ENCODE data around the gene YEATS2.
"Not testable (repeated sequence)": the region's sequence is repeated elsewhere in the genome, so short reads cannot be mapped to it uniquely, and the experiment has no call there.

YEATS2 gene

DNA sequence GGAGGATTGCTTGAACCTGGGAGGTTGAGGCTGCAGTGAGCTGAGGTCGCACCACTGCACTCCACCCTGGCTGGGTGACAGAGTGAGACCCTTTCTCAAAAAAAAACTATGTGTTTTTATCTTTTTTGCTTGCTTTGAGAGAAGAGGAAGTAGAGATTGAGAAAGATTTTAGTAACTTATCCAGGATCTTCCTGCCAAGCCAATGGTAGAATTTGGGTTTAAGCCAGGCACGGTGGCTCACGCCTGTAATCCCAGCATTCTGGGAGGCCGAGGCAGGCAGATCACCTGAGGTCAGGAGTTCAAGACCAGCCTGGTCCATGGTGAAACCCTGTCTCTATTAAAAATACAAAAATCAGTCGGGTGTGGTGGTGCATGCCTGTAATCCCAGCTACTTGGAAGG, 78.9 kb downstream of the YEATS2 start:
- DNase-seq (ENCODE audit: low read depth) = not testable (repeated sequence)

DNA sequence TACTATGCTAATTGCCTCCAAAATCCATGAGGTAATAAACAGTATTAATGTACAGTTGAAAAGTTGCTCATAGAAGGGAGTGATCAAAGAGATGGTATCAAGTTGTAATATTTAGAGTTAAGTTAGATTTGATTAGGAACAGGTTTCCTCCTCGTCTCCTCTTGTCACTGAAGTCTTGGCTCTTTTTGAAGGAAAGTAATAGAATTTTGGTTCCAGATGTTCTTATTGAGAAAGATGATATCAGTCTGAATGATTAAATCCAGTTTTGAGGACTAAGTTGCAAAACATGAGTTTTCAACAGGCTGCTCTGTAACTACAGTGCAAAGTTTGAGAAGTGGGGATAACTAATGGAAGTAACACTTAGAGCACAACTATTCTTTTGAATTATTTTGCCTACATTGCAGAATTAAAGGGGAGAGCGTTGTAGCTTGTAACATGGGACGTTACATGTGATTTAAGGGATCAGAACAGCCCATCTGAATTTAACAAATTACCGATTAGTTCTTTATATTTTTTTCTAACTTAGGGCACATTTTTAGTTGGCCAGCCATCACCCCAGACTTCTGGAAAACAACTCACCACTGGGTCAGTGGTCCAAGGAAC, 79.5 kb downstream of the YEATS2 start:
- DNase-seq (ENCODE audit: low read depth) = no peak

DNA sequence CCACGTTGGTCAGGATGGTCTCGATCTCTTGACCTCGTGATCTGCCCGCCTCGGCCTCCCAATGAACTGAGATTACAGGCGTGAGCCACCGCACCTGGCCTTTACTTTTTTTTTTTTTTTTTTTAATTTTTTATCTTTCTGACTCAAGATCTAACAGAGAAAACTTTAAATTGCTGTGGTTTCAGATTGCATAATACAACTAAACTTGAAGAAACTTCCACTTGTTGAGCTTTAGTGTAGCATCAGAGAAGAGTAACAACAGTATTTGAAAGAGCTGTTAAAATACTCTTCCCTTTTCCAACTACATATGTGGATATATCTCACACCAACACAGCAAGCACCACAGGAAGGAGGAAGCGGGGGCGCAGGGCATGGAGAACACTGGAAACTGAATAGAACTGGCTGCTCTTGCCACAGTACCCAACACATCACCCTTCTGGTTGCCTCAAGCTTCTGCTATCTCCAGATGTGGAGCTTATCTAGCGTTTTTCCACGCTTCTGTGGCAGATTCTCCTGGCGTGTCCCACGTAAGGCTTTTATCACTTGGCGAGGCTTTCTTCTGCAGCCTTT, 82.4 kb downstream of the YEATS2 start:
- no peak for DNase-seq (ENCODE audit: low read depth)

DNA sequence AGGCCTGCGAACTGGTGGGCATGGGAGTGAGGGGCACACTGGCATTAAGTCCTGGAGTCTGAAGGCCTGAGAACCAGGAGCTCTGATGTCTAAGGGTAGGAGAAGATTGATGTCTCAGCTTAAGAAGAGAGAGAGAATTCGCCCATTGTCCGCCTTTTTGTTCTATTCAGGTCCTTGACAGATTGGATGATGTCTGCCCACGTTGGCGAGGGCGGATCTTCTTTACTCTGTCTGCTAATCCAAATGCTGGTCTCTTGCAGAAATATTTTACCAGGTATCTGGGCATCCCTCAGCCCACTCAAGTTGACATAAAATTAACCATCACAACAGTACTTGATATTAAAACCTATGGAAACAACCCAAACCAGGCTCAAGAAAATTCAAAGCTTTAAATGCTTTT, 83.6 kb downstream of the YEATS2 start:
- no peak for DNase-seq (ENCODE audit: low read depth)

DNA sequence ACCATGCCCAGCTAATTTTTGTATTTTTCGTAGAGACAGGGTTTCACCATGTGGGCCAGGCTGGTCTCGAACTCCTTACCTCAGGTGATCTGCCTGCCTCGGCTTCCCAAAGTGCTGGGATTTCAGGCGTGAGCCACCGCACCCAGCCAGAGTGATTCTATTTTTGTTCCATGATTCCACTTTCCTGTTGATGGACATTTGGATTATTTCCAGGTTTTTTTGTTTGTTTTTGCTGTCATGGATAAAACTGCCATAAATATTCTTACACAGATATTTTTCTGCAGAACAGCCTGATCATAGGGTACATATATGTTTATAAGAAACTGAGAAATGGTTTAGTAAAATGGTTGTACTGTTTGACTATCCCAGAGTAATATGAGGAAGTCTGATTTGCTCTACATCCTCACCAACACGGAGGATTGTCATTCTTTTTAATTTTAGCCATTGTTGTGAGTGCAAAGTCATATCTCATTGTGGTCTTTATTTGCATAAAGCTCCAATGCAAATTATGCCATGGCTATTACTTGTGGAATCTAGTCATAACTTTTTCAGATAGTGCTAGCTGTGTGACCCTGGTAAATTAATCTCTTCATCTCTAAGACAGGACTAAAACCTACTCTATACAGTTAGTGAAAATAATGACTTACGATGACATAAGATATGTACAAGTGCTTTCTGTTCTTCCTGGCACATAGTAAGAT, 85.1 kb downstream of the YEATS2 start:
- no peak for DNase-seq (ENCODE audit: low read depth)

DNA sequence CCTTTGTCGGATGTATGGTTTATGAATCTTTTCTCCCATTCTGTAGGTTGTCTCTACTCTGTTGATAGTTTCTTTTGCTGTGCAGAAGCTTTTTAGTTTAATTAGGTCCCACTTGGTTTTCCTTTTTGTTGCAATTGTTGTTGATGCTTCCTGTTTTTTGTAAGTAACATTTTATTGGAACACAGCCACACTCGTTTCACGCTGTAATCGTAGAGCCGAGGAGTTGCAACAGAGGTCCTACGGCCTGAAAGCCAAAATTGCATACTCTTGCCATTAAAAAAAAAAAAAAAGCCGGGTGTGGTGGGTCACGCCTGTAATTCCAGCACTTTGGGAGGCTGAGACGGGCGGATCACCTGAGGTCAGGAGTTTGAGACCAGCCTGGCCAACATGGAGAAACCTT, 86.9 kb downstream of the YEATS2 start:
- DNase-seq (ENCODE audit: low read depth) = not testable (repeated sequence)

DNA sequence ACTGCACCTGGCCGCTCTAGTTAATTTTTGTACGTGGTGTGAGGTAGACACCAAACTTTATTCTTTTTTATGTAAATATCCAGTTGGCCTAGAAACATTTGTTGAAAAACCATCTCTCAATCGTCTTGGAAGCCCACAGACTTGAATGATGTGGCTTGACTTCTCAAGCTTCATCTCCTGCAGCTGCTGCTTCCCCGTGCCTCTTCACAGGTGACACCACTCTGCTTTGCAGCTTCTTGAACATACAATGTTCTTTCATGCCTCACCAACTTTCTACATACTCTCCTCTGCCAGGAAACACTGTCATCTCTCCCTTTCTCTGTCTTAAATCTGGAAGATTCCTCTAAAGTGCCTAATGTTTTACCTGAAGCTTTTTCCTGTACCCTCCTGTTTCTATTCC, 92.2 kb downstream of the YEATS2 start:
- no peak for DNase-seq (ENCODE audit: low read depth)

- DNase-seq (ENCODE audit: low read depth) = no peak
These were observed 93.1 kb downstream of the YEATS2 start for GRCh38 chr3:183790700-183791099.

GRCh38 chr3:183792976-183793375, 95.4 kb downstream of the YEATS2 start:
- DNase-seq (ENCODE audit: low read depth) = no peak

- DNase-seq (ENCODE audit: low read depth) = no peak
These were observed 96.9 kb downstream of the YEATS2 start for GRCh38 chr3:183794452-183794851.

DNA sequence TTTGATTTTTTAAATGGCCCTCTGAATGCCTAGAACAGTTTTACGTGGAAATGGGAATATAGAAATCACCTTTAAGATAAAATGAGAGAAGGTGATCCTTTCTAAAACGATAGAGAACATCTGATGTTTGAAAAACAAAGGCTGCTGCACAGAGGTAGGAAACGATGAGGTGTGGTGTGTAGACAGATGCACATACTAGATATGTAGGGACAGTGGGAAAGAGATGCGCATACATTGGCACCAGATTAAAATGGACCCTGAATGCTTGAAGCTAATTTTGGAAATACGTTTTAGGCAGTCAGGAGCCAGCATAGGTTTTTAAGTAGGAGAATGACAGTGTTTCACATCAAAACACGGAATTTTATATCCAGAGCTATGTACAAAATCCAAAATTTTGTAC, 98.8 kb downstream of the YEATS2 start:
- DNase-seq (ENCODE audit: low read depth) = no peak

GRCh38 chr3:183797996-183798395, 100.4 kb downstream of the YEATS2 start:
- DNase-seq (ENCODE audit: low read depth) = no peak

- DNase-seq (ENCODE audit: low read depth) = no peak
These were observed 101.9 kb downstream of the YEATS2 start for GRCh38 chr3:183799461-183799860.

- DNase-seq (ENCODE audit: low read depth) = no peak
These were observed 102.8 kb downstream of the YEATS2 start for GRCh38 chr3:183800243-183800863.

DNA sequence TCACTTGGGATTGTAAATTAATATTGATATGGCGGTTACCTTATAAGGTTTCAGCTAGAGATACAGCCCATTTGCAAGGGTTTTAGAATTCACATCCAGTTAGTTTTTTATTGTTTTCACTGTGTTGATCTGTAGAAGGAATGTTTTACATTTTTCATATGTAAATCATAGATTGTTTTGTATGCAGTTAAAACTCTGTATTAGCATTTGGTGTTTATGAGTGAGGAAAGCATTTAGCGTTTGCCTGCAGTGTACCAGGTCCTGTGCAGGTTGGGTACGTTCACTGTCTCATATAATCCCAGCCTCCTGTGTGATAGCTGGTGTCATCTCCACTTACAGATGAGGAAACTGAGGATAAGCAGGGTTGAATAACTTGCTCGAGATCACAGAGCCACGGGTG, 104.0 kb downstream of the YEATS2 start:
- DNase-seq (ENCODE audit: low read depth) = no peak

- DNase-seq (ENCODE audit: low read depth) = no peak
These were observed 105.4 kb downstream of the YEATS2 start for GRCh38 chr3:183802989-183803388.

GRCh38 chr3:183807209-183807728, 109.7 kb downstream of the YEATS2 start:
- no peak for DNase-seq (ENCODE audit: low read depth)

DNA sequence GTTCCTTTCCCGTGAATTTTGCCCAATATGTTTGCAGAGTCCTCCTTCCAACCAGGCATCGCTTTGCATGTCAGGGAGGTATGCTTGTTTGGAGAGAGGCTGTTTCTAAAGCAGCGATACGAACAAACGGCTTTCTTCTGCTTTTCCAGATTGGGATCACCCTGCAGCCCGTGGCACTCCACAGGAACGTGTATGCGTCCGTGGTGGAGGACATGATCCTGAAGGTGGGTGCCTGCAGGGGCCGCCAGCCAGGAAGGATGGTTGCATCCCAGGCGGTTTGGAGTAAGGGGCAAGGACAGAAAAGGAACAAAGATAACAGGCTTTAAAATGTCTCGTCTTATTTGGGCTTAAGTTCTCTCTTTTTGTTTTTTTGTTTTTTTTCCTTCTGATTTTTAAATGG, 110.3 kb downstream of the YEATS2 start:
- DNase-seq (ENCODE audit: low read depth) = no peak

- DNase-seq (ENCODE audit: low read depth) = no peak
These were observed 110.8 kb downstream of the YEATS2 start for GRCh38 chr3:183808355-183808754.

DNA sequence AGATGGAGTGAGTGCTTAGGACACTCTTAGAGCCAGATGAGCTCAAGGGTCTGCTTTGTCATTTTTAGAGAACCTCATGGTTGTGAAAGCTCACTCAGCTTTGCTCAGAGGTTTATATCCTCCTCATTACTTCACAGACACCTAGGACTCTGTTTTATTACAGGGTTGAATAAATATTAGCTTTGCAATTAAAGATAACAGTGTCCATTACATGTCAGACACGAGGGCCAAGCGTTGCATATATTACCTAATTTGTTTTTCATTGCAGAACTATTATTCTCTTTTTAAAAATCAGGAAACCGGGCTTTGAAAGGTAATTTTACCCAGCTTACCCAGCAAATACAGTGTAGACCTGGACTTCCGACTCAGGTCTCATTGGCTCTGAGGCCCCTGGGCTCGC, 111.7 kb downstream of the YEATS2 start:
- DNase-seq (ENCODE audit: low read depth) = no peak

- DNase-seq (ENCODE audit: low read depth) = no peak
These were observed 113.3 kb downstream of the YEATS2 start for GRCh38 chr3:183810643-183811594.

DNA sequence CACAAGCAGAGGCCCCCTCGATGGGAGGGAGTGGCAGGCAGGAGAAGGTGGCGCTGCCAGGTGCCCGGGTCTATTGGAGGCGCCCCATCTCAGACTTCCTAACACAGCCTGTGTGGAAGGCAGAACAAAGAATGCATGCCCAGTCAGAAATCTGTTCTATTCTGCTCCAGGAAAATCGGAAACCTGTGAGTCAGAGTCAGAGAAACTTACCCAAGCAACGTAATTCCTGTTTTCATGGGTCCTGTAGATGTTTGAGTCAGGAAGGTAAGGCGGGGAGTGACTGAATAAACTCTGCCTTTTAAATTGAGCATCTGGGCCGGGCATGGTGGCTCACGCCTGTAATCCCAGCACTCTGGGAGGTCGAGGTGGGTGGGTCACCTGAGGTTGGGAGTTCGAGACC, 114.0 kb downstream of the YEATS2 start:
- no peak for DNase-seq (ENCODE audit: low read depth)
